GM12875 (cell line): ENCODE measurements around the gene PARP1.

Experiments
- H3K4me3 ChIP-seq: one replicate; pipeline ENCODE4 v1.5.1; 2011; ENCODE audit warnings: low read depth, low read length, control low read depth
- CTCF ChIP-seq: IDR thresholded peaks from 2 replicates; pipeline ENCODE4 v1.5.1; 2011; ENCODE audit warnings: low read depth, mild to moderate bottlenecking, control low read depth, inconsistent platforms, low read length, moderate library complexity, borderline replicate concordance; ENCODE audit not compliant: insufficient read depth

PARP1 gene

GRCh38 chr1:226407497-226408284 lies at the start of gene PARP1:
Gene PARP1, minus strand, starts transcription at chr1:226408093. Its CDS starts 164 bp downstream, at chr1:226407929.
- peak within 1 kb of the TSS; percentile 87 for H3K4me3 ChIP-seq
- TF ChIP-seq CTCF = peak; percentile 76

GRCh38 chr1:226457307-226457712 lies 49.4 kb upstream of the PARP1 start:
- TF ChIP-seq CTCF = peak; percentile 25; the same call in 1 of the 2 replicates
- no peak overlapping the region for H3K4me3 ChIP-seq

- H3K4me3 ChIP-seq = no peak overlapping the region
- TF ChIP-seq CTCF = no peak
These were observed 48.0 kb upstream of the PARP1 start for GRCh38 chr1:226455843-226456242.

- no peak overlapping the region for H3K4me3 ChIP-seq
These were observed 46.5 kb upstream of the PARP1 start for GRCh38 chr1:226454349-226454748.

GRCh38 chr1:226453015-226453704 lies 45.3 kb upstream of the PARP1 start:
- no peak for TF ChIP-seq CTCF
- H3K4me3 ChIP-seq = no peak overlapping the region

More at GRCh38 chr1:226454349-226454748, 46.5 kb upstream of the PARP1 start:
- TF ChIP-seq CTCF = no peak

GRCh38 chr1:226450688-226451087 lies 42.8 kb upstream of the PARP1 start:
- TF ChIP-seq CTCF = no peak
- H3K4me3 ChIP-seq = no peak overlapping the region
